Ovary (tissue), 9 donors: Measurements from ENCODE around the gene ARL5C. TPM values are rescaled to one million over a fixed set of nuclear protein-coding genes. Genes with fewer than 3 reads are reported as not detected.
A peak's percentile ranks its signal among the peaks of the same experiment; 100 is the strongest.

Experiments
- DNase-seq, 5 donors: peaks; one replicate each; pipeline ENCODE4 v3.0.0-alpha.2; 2019 to 2020
- H3K27ac ChIP-seq, 2 donors: fragments of 200-600 bp; one replicate each; pipeline versions ENCODE4 v1.5.1 to v1.8.0; 2019 to 2022
- H3K27me3 ChIP-seq: fragments of 200-600 bp; one replicate; pipeline ENCODE4 v1.8.0; 2022
- H3K36me3 ChIP-seq: fragments of 200-600 bp; sonication (generic); one replicate; pipeline ENCODE4 v1.5.1; 2019
- H3K4me1 ChIP-seq: one replicate; pipeline ENCODE4 v1.8.1; 2013; ENCODE audit warnings: mild to moderate bottlenecking, moderate library complexity; ENCODE audit not compliant: insufficient read depth
- H3K4me3 ChIP-seq: fragments of 200-600 bp; sonication (generic); one replicate; pipeline ENCODE4 v1.5.1; 2017
- H3K9me3 ChIP-seq, 2 donors: fragments of 200-600 bp in 1 of 2; sonication (generic) in 1 of 2; one replicate each; pipeline versions ENCODE4 v1.5.1 to v1.8.1; 2013 to 2019; ENCODE audit warnings: mild to moderate bottlenecking in 1 of 2, moderate library complexity in 1 of 2
- CTCF ChIP-seq, 3 donors: fragments of 450-650 bp in 2 of 3; fragments of 200-600 bp in 1 of 3; IDR thresholded peaks; one replicate each; pipeline versions ENCODE4 v1.5.1 to v1.8.0; 2016 to 2022; ENCODE audit warnings: antibody characterized with exemption in 3 of 3, mild to moderate bottlenecking in 1 of 3
- EP300 ChIP-seq: sonication (generic); formaldehyde crosslinking; IDR thresholded peaks from one replicate; pipeline ENCODE4 v1.6.1; 2017; ENCODE audit warnings: antibody characterized with exemption
- POLR2A ChIP-seq: fragments of 450-650 bp; IDR thresholded peaks from one replicate; pipeline ENCODE4 v1.6.1; 2017; ENCODE audit warnings: antibody characterized with exemption, mild to moderate bottlenecking, moderate library complexity
- WGBS, 3 donors: extraction: QIAGEN DNeasy Blood & Tissue Kit in 1 of 3; methylation state at CpG; one replicate each; pipeline versions ENCODE4 v1.1.5 to v1.1.7; 2013 to 2017; 5-methylcytosine and 5-hydroxymethylcytosine counted together
- intact Hi-C, 4 donors: fragments of 100-400 bp; cut with DNase I; formaldehyde crosslinking; loops; one replicate each; pipeline versions ENCODE4 v1.11.0 to v1.15.1; 2022 to 2023
- polyA plus RNA-seq, 2 donors: library from polyadenylated mRNA; stranded (reverse); fragments of 200-250 nt in 1 of 2; fragments of 350-450 nt in 1 of 2; fragmentation: Illumina TruSeq in 1 of 2; extraction: RNeasy Lipid Tissue Mini Kit (QIAGEN cat#74804) in 1 of 2; gene quantifications; one replicate each; pipeline ENCODE4 v1.2.3, GENCODE V29; 2013 to 2014
- total RNA-seq, 7 donors: library from RNA; depleted of rRNA in 2 of 7; stranded (reverse); fragments of >200 nt in 2 of 7; fragmentation: NEBNext Ultra II Directional in 3 of 7; extraction: Animal tissue kit (Norgen Biotek cat#: 25700) in 3 of 7; gene quantifications; one replicate each; pipeline versions ENCODE4 v1.1.0 to v1.2.4, GENCODE V29; 2016 to 2023
- donor health status: DM: no; HTN: no; CAD: no; lungs with moderate emphysema.
- donor health status: DM: no; HTN: no; CAD: no.
- donor health status: Bipolar disorder and iron deficiency.
- donor health status: DM: yes; HTN: yes; CAD: no.
- donor health status: DM: no; HTN: no; CAD: no.
- donor health status: DM: yes; HTN: yes; CAD: no.

Gene ARL5C
- total and polyA plus RNA-seq, 9 donors: not detected

- WGBS, 3 donors: 6 to 8% (median 6%) methylated on average over 16 to 22 of the region's 22 CpGs
- intact Hi-C loops: no loop called here
- H3K36me3 ChIP-seq: no peaks in the 10 kb centered on the region
- TF ChIP-seq POLR2A (no peak), EP300 (no peak), CTCF (IDR thresholded peaks at IDR 0.05) (no peak)
- no peak for DNase-seq
- no peaks in the 10 kb centered on the region for H3K9me3 ChIP-seq
- no peaks in the 10 kb centered on the region for H3K27me3 ChIP-seq
- peak overlapping the region; percentile 29 for H3K4me3 ChIP-seq
- H3K27ac ChIP-seq: no peak overlapping the region
- peaks cover 4% of the 10 kb centered on the region for H3K4me1 ChIP-seq
Observed at GRCh38 chr17:39210093-39210434, 44.1 kb upstream of the ARL5C start.

GRCh38 chr17:39209317-39210092, 43.5 kb upstream of the ARL5C start:
- Histone ChIP-seq H3K9me3 (no peaks in the 10 kb centered on the region), H3K36me3 (no peaks in the 10 kb centered on the region), H3K27ac (no peak overlapping the region), H3K4me3 (peak overlapping the region; percentile 29), H3K27me3 (no peaks in the 10 kb centered on the region), H3K4me1 (peaks cover 4% of the 10 kb centered on the region)
- DNase-seq: peak; percentile 79 to 89 (median 83)
- TF ChIP-seq CTCF (IDR thresholded peaks at IDR 0.05) (no peak), POLR2A (no peak), EP300 (no peak)
- intact Hi-C loops: loop anchor here in 2 of 4 donors (5.0 kb wide), 1 partner anchor 33 kb away; no protein-coding TSS in a partner anchor
- 3 to 6% (median 3%) methylated on average over 19 to 39 of the region's 39 CpGs for WGBS, 3 donors

- Histone ChIP-seq H3K36me3 (no peaks in the 10 kb centered on the region), H3K4me1 (peaks cover 4% of the 10 kb centered on the region), H3K27ac (peak overlapping the region in 1 of 2 donors; percentile 30), H3K9me3 (no peaks in the 10 kb centered on the region), H3K27me3 (no peaks in the 10 kb centered on the region), H3K4me3 (no peak overlapping the region)
- intact Hi-C loops: loop anchor here in 2 of 4 donors (5.0 kb wide), 1 partner anchor 33 kb away; no protein-coding TSS in a partner anchor
- TF ChIP-seq POLR2A: no peak
- TF ChIP-seq CTCF (IDR thresholded peaks at IDR 0.05): no peak
- no peak for TF ChIP-seq EP300
- 67 to 73% (median 70%) methylated on average over 8 of the region's 8 CpGs for WGBS, 3 donors
- DNase-seq: no peak
Observed at GRCh38 chr17:39208893-39209292, 42.9 kb upstream of the ARL5C start.

- 60 to 73% (median 68%) methylated on average over 7 of the region's 7 CpGs for WGBS, 3 donors
- H3K9me3 ChIP-seq: no peaks in the 10 kb centered on the region
- H3K36me3 ChIP-seq: no peaks in the 10 kb centered on the region
- TF ChIP-seq POLR2A: no peak
- no peak for TF ChIP-seq EP300
- no peak for TF ChIP-seq CTCF (IDR thresholded peaks at IDR 0.05)
- intact Hi-C loops: loop anchor here in 2 of 4 donors (5.0 kb wide), 1 partner anchor 34 kb away; no protein-coding TSS in a partner anchor
- no peaks in the 10 kb centered on the region for H3K27me3 ChIP-seq
- no peak for DNase-seq
- H3K4me1 ChIP-seq: peaks cover 4% of the 10 kb centered on the region
- H3K27ac ChIP-seq: no peak overlapping the region
- no peak overlapping the region for H3K4me3 ChIP-seq
Observed at GRCh38 chr17:39208136-39208535, 42.2 kb upstream of the ARL5C start.
